ENCODE results near the gene DIRAS3.
"Not testable (repeated sequence)": the region's sequence is repeated elsewhere in the genome, so short reads cannot be mapped to it uniquely, and the experiment has no call there.

Gene DIRAS3

DNA sequence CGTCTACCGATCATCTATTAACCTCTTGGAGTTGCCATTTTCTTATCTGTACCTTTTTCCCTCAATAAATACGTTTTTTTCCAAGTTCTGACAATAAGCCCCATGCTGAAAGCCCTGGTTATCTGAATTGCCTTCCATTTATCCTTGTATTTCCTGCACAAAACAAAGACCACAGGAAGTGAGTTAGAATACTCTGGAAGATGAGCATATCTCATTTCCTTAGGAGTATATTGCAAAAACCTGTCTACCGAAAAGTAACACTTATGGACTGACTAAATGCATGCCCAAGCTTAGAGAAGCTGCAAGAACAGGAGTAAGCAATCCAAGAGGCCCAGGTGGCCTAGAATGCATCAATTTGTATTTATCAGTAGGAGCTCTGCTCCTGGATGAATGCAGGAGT, 39.9 kb downstream of the DIRAS3 start:
- H3K27me3 ChIP-seq (ENCODE audit: insufficient read depth, poor library complexity, severe bottlenecking) = no peaks in the 10 kb centered on the region
- H3K4me3 ChIP-seq (replicated peaks; ENCODE audit: insufficient read depth, low read length) = no peak overlapping the region
- H3K27ac ChIP-seq (replicated peaks) = no peak overlapping the region
- no peak for DNase-seq (ENCODE audit: low read depth in 1 of 2, low spot score in 1 of 2)
- TF ChIP-seq, protein P1, sequence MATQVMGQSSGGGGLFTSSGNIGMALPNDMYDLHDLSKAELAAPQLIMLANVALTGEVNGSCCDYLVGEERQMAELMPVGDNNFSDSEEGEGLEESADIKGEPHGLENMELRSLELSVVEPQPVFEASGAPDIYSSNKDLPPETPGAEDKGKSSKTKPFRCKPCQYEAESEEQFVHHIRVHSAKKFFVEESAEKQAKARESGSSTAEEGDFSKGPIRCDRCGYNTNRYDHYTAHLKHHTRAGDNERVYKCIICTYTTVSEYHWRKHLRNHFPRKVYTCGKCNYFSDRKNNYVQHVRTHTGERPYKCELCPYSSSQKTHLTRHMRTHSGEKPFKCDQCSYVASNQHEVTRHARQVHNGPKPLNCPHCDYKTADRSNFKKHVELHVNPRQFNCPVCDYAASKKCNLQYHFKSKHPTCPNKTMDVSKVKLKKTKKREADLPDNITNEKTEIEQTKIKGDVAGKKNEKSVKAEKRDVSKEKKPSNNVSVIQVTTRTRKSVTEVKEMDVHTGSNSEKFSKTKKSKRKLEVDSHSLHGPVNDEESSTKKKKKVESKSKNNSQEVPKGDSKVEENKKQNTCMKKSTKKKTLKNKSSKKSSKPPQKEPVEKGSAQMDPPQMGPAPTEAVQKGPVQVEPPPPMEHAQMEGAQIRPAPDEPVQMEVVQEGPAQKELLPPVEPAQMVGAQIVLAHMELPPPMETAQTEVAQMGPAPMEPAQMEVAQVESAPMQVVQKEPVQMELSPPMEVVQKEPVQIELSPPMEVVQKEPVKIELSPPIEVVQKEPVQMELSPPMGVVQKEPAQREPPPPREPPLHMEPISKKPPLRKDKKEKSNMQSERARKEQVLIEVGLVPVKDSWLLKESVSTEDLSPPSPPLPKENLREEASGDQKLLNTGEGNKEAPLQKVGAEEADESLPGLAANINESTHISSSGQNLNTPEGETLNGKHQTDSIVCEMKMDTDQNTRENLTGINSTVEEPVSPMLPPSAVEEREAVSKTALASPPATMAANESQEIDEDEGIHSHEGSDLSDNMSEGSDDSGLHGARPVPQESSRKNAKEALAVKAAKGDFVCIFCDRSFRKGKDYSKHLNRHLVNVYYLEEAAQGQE (IDR thresholded peaks at IDR 0.05; ENCODE audit: insufficient replicate concordance, low read depth) = no peak
- TF ChIP-seq, protein P2, sequence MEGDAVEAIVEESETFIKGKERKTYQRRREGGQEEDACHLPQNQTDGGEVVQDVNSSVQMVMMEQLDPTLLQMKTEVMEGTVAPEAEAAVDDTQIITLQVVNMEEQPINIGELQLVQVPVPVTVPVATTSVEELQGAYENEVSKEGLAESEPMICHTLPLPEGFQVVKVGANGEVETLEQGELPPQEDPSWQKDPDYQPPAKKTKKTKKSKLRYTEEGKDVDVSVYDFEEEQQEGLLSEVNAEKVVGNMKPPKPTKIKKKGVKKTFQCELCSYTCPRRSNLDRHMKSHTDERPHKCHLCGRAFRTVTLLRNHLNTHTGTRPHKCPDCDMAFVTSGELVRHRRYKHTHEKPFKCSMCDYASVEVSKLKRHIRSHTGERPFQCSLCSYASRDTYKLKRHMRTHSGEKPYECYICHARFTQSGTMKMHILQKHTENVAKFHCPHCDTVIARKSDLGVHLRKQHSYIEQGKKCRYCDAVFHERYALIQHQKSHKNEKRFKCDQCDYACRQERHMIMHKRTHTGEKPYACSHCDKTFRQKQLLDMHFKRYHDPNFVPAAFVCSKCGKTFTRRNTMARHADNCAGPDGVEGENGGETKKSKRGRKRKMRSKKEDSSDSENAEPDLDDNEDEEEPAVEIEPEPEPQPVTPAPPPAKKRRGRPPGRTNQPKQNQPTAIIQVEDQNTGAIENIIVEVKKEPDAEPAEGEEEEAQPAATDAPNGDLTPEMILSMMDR (IDR thresholded peaks at IDR 0.05; ENCODE audit: insufficient read depth, low read length) = no peak
- TF ChIP-seq GABPA (IDR thresholded peaks at IDR 0.05; ENCODE audit: low read depth) (no peak), SPI1 (IDR thresholded peaks at IDR 0.05; ENCODE audit: borderline replicate concordance, low read depth) (no peak), POLR2AphosphoS5 (IDR thresholded peaks at IDR 0.05; ENCODE audit: low read depth) (no peak)

DNA sequence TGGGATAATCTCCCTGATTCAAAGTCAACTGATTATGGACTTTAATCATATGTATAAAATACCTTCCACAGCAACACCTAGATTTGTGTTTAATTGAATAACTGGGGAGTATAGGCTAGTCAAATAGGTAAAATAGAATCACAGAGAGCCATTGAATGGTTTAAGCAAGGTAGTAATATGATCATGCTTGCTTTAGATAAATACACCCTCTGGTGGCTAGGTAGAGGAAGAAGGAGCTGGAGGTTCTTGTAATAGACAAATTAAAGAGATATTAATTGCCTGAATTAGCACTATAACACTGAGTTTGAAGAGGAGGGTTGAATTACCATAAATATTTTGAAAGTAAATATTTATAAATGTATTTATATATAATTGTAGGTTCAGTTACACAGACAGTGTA, 40.3 kb downstream of the DIRAS3 start:
- no peak for DNase-seq (ENCODE audit: low read depth in 1 of 2, low spot score in 1 of 2)
- no peak for TF ChIP-seq POLR2AphosphoS5 (IDR thresholded peaks at IDR 0.05; ENCODE audit: low read depth)
- TF ChIP-seq, protein P1 (IDR thresholded peaks at IDR 0.05; ENCODE audit: insufficient replicate concordance, low read depth) = no peak
- Histone ChIP-seq H3K27ac (replicated peaks) (no peak overlapping the region), H3K4me3 (replicated peaks; ENCODE audit: insufficient read depth, low read length) (no peak overlapping the region), H3K27me3 (ENCODE audit: insufficient read depth, poor library complexity, severe bottlenecking) (no peaks in the 10 kb centered on the region)

DNA sequence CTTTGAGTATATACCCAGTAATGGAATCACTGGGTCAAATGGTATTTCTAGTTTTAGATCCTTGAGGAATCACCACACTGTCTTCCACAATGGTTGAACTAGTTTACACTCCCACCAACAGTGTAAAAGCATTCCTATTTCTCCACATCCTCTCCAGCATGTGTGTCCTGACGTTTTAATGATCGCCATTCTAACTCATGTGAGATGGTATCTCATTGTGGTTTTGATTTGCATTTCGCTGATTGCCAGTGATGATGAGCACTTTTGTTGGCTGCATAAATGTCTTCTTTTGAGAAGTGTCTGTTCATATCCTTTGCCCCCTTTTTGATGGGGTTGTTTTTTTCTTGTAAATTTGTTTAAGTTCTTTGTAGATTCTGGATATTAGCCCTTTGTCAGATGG, 46.8 kb downstream of the DIRAS3 start:
- not testable (repeated sequence) for H3K4me3 ChIP-seq (replicated peaks; ENCODE audit: insufficient read depth, low read length); H3K27ac ChIP-seq (replicated peaks); H3K27me3 ChIP-seq (ENCODE audit: insufficient read depth, poor library complexity, severe bottlenecking); DNase-seq (ENCODE audit: low read depth in 1 of 2, low spot score in 1 of 2)

DNA sequence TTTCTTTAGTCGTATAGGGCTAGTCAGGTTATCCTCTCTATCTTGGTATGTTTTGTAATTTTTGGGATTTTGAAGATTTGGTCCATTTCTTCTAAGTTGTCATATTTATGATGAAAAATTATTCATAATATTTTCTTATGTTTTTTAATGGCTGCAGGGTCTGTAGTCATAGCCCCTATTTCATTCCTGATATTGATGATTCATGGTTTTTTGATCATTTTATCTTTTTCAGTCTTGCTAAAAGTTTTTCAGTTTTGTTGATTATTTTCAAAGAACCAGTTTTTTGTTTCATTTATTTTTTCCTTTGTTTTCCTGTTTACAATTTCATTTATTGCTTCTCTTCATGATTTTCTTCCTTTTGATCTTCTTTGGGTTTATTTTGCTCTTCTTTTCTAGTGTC, 50.2 kb downstream of the DIRAS3 start:
- H3K4me3 ChIP-seq (replicated peaks; ENCODE audit: insufficient read depth, low read length) = no peak overlapping the region
- no peak overlapping the region for H3K27ac ChIP-seq (replicated peaks)
- TF ChIP-seq, protein P1 (IDR thresholded peaks at IDR 0.05; ENCODE audit: insufficient replicate concordance, low read depth) = no peak
- TF ChIP-seq, protein P2 (IDR thresholded peaks at IDR 0.05; ENCODE audit: insufficient read depth, low read length) = no peak
- TF ChIP-seq POLR2AphosphoS5 (IDR thresholded peaks at IDR 0.05; ENCODE audit: low read depth) (no peak), SPI1 (IDR thresholded peaks at IDR 0.05; ENCODE audit: borderline replicate concordance, low read depth) (no peak), GABPA (IDR thresholded peaks at IDR 0.05; ENCODE audit: low read depth) (no peak)
- no peaks in the 10 kb centered on the region for H3K27me3 ChIP-seq (ENCODE audit: insufficient read depth, poor library complexity, severe bottlenecking)
- DNase-seq (ENCODE audit: low read depth in 1 of 2, low spot score in 1 of 2) = no peak
